ENCODE data around the gene LEFTY2.
"Not testable (repeated sequence)": the region's sequence is repeated elsewhere in the genome, so short reads cannot be mapped to it uniquely, and the experiment has no call there.

LEFTY2 gene

GRCh38 chr1:225899044-225899925 is 41.7 kb downstream of the LEFTY2 start:
- DNase-seq = no peak

GRCh38 chr1:225897595-225898514 is 43.2 kb downstream of the LEFTY2 start:
- DNase-seq = no peak

GRCh38 chr1:225896937-225897549 is 44.0 kb downstream of the LEFTY2 start:
- DNase-seq = no peak

- no peak for DNase-seq
These were observed 44.5 kb downstream of the LEFTY2 start for GRCh38 chr1:225896494-225896893.

GRCh38 chr1:225892307-225892706 is 48.7 kb downstream of the LEFTY2 start:
- no peak for DNase-seq

- DNase-seq = no peak
These were observed 49.6 kb downstream of the LEFTY2 start for GRCh38 chr1:225891229-225891972.

- DNase-seq = no peak
These were observed 50.4 kb downstream of the LEFTY2 start for GRCh38 chr1:225890346-225891228.

- no peak for DNase-seq
These were observed 51.3 kb downstream of the LEFTY2 start for GRCh38 chr1:225889743-225890142.

GRCh38 chr1:225888898-225889601 is 52.0 kb downstream of the LEFTY2 start, which contains the start of gene LEFTY1:
LEFTY1 (minus strand) TSS chr1:225889146; CDS start chr1:225889066, 80 bp downstream.
- no peak for DNase-seq

- DNase-seq = no peak
These were observed 52.6 kb downstream of the LEFTY2 start for GRCh38 chr1:225888289-225888897.

GRCh38 chr1:225887554-225888288 is 53.3 kb downstream of the LEFTY2 start:
- not testable (repeated sequence) for DNase-seq

- DNase-seq = no peak
These were observed 54.0 kb downstream of the LEFTY2 start for GRCh38 chr1:225887030-225887314.
